Trophoblast cell (in vitro differentiated cells and primary cell): Measurements from ENCODE around the gene PLCL1.

Source experiments
- DNase-seq, 2 donors: peaks; one replicate each; pipeline ENCODE4 v3.0.0-alpha.2; 2016
- H2AFZ ChIP-seq: 2 replicates; pipeline ENCODE4 v1.6.1; 2013; ENCODE audit warnings: low read length, moderate library complexity, mild to moderate bottlenecking; ENCODE audit not compliant: insufficient read depth, poor library complexity
- H2AK5ac ChIP-seq: 2 replicates; pipeline ENCODE4 v1.6.1; 2013; ENCODE audit warnings: mild to moderate bottlenecking, low read length
- H2BK120ac ChIP-seq: 2 replicates; pipeline ENCODE4 v1.6.1; 2013; ENCODE audit warnings: low read length, mild to moderate bottlenecking, moderate library complexity; ENCODE audit not compliant: insufficient read depth, poor library complexity
- H2BK12ac ChIP-seq: 2 replicates; pipeline ENCODE4 v1.6.1; 2013; ENCODE audit warnings: mild to moderate bottlenecking, low read length, moderate library complexity
- H2BK5ac ChIP-seq: 2 replicates; pipeline ENCODE4 v1.6.1; 2013; ENCODE audit warnings: low read length, low read depth, moderate library complexity, mild to moderate bottlenecking; ENCODE audit not compliant: poor library complexity
- H3K14ac ChIP-seq: 2 replicates; pipeline ENCODE4 v1.6.1; 2013; ENCODE audit warnings: mild to moderate bottlenecking, low read length
- H3K18ac ChIP-seq: 2 replicates; pipeline ENCODE4 v1.6.1; 2013; ENCODE audit warnings: mild to moderate bottlenecking, low read length
- H3K23ac ChIP-seq: 2 replicates; pipeline ENCODE4 v1.6.1; 2013; ENCODE audit warnings: low read length
- H3K27ac ChIP-seq: 2 replicates; pipeline ENCODE4 v1.5.1; 2013; ENCODE audit warnings: low read depth, mild to moderate bottlenecking, inconsistent platforms, low read length, moderate library complexity
- H3K27me3 ChIP-seq: 2 replicates; pipeline ENCODE4 v1.6.1; 2013; ENCODE audit warnings: inconsistent platforms, mild to moderate bottlenecking, low read length, moderate library complexity; ENCODE audit not compliant: insufficient read depth
- H3K36me3 ChIP-seq, 2 experiments: 1 replicate in 1 of 2; 2 replicates in 1 of 2; pipeline ENCODE4 v1.6.1; 2013; ENCODE audit warnings: low read length in 2 of 2, mild to moderate bottlenecking in 2 of 2, moderate library complexity in 1 of 2; ENCODE audit not compliant: insufficient read depth in 2 of 2, control insufficient read depth in 1 of 2
- H3K4ac ChIP-seq: 2 replicates; pipeline ENCODE4 v1.6.1; 2013; ENCODE audit warnings: low read depth, mild to moderate bottlenecking, low read length, moderate library complexity
- H3K4me1 ChIP-seq, 2 experiments: 1 replicate in 1 of 2; 2 replicates in 1 of 2; pipeline ENCODE4 v1.6.1; 2013; ENCODE audit warnings: low read length in 2 of 2, mild to moderate bottlenecking in 2 of 2, moderate library complexity in 1 of 2; ENCODE audit not compliant: insufficient read depth in 2 of 2, control insufficient read depth in 1 of 2
- H3K4me2 ChIP-seq: 2 replicates; pipeline ENCODE4 v1.6.1; 2013; ENCODE audit warnings: inconsistent platforms, mild to moderate bottlenecking, low read length, moderate library complexity
- H3K4me3 ChIP-seq: 2 replicates; pipeline ENCODE4 v1.5.1; 2013; ENCODE audit warnings: mild to moderate bottlenecking, low read depth, low read length, inconsistent platforms
- H3K79me1 ChIP-seq: one replicate; pipeline ENCODE4 v1.6.1; 2013; ENCODE audit warnings: low read length
- H3K79me2 ChIP-seq: 2 replicates; pipeline ENCODE4 v1.6.1; 2013; ENCODE audit warnings: low read length, mild to moderate bottlenecking; ENCODE audit not compliant: control insufficient read depth, insufficient read depth, poor library complexity
- H3K9ac ChIP-seq: 2 replicates; pipeline ENCODE4 v1.6.1; 2013; ENCODE audit warnings: mild to moderate bottlenecking, low read length
- H3K9me3 ChIP-seq: 2 replicates; pipeline ENCODE4 v1.6.1; 2013; ENCODE audit warnings: low read depth, mild to moderate bottlenecking, control low read depth, inconsistent platforms, low read length; ENCODE audit not compliant: insufficient read depth
- H4K12ac ChIP-seq: 2 replicates; pipeline ENCODE4 v1.6.1; 2013; ENCODE audit warnings: low read depth, mild to moderate bottlenecking, low read length, moderate library complexity
- H4K8ac ChIP-seq: 2 replicates; pipeline ENCODE4 v1.6.1; 2013; ENCODE audit warnings: low read depth, mild to moderate bottlenecking, low read length, moderate library complexity
- H4K91ac ChIP-seq: one replicate; pipeline ENCODE4 v1.6.1; 2013; ENCODE audit warnings: low read depth, mild to moderate bottlenecking, low read length, moderate library complexity
- WGBS: extraction: QIAGEN DNeasy Blood & Tissue Kit; methylation state at CpG from one replicate; pipeline ENCODE4 v1.1.7; 2013; ENCODE audit warnings: missing lambda C conversion rate; ENCODE audit not compliant: insufficient read length, insufficient coverage; ENCODE audit errors: extremely low coverage; 5-methylcytosine and 5-hydroxymethylcytosine counted together

The PLCL1 gene

GRCh38 chr2:197943731-197944130, 139.3 kb downstream of the PLCL1 start:
- no peak overlapping the region for H2BK12ac ChIP-seq
- H2AK5ac ChIP-seq = no peak overlapping the region
- H3K36me3 ChIP-seq = no peaks in the 10 kb centered on the region
- H3K79me2 ChIP-seq = no peaks in the 10 kb centered on the region
- H3K4me2 ChIP-seq = no peak overlapping the region
- no peaks in the 10 kb centered on the region for H3K27me3 ChIP-seq
- H2AFZ ChIP-seq = no peak overlapping the region
- H3K9ac ChIP-seq = no peak overlapping the region
- peaks cover 0 to 8% of the 10 kb centered on the region in 2 experiments for H3K4me1 ChIP-seq
- H2BK120ac ChIP-seq = no peak overlapping the region
- no peak overlapping the region for H3K4ac ChIP-seq
- H4K12ac ChIP-seq = no peak overlapping the region
- no peak overlapping the region for H3K27ac ChIP-seq
- no peaks in the 10 kb centered on the region for H3K79me1 ChIP-seq
- no peak overlapping the region for H4K8ac ChIP-seq
- DNase-seq = no peak
- WGBS = no CpG with 5 or more reads among the region's 1 CpG
- no peak overlapping the region for H3K23ac ChIP-seq
- no peak overlapping the region for H2BK5ac ChIP-seq
- no peak overlapping the region for H4K91ac ChIP-seq
- H3K4me3 ChIP-seq = no peak overlapping the region
- H3K9me3 ChIP-seq = no peaks in the 10 kb centered on the region
- no peak overlapping the region for H3K18ac ChIP-seq
- H3K14ac ChIP-seq = no peak overlapping the region

- H3K9me3 ChIP-seq = no peaks in the 10 kb centered on the region
- H3K9ac ChIP-seq = no peak overlapping the region
- H3K79me2 ChIP-seq = no peaks in the 10 kb centered on the region
- no peak overlapping the region for H3K4ac ChIP-seq
- no peak overlapping the region for H3K18ac ChIP-seq
- no peak overlapping the region for H2AFZ ChIP-seq
- no peak overlapping the region for H3K23ac ChIP-seq
- H2AK5ac ChIP-seq = no peak overlapping the region
- H3K4me2 ChIP-seq = no peak overlapping the region
- H4K12ac ChIP-seq = no peak overlapping the region
- H2BK12ac ChIP-seq = no peak overlapping the region
- H3K36me3 ChIP-seq = no peaks in the 10 kb centered on the region
- H3K4me1 ChIP-seq = peaks cover 0 to 8% of the 10 kb centered on the region in 2 experiments
- no CpG with 5 or more reads among the region's 2 CpGs for WGBS
- no peak overlapping the region for H4K91ac ChIP-seq
- H2BK5ac ChIP-seq = no peak overlapping the region
- H3K4me3 ChIP-seq = no peak overlapping the region
- no peak overlapping the region for H4K8ac ChIP-seq
- no peak overlapping the region for H2BK120ac ChIP-seq
- H3K14ac ChIP-seq = no peak overlapping the region
- H3K27ac ChIP-seq = no peak overlapping the region
- no peaks in the 10 kb centered on the region for H3K79me1 ChIP-seq
- H3K27me3 ChIP-seq = no peaks in the 10 kb centered on the region
- DNase-seq = no peak
These were observed 140.2 kb downstream of the PLCL1 start for GRCh38 chr2:197944416-197945096.

- H3K4me3 ChIP-seq = no peak overlapping the region
These were observed 142.2 kb downstream of the PLCL1 start for GRCh38 chr2:197946562-197946961.

GRCh38 chr2:197947219-197947757, 142.9 kb downstream of the PLCL1 start:
- H3K36me3 ChIP-seq = no peaks in the 10 kb centered on the region
- no peak overlapping the region for H2AK5ac ChIP-seq
- H3K14ac ChIP-seq = no peak overlapping the region
- no peak overlapping the region for H4K8ac ChIP-seq
- no peak overlapping the region for H3K4me3 ChIP-seq
- H2BK12ac ChIP-seq = no peak overlapping the region
- no peaks in the 10 kb centered on the region for H3K79me2 ChIP-seq
- WGBS = no CpG with 5 or more reads among the region's 3 CpGs
- H3K4me1 ChIP-seq = peaks cover 0 to 8% of the 10 kb centered on the region in 2 experiments
- no peak overlapping the region for H3K18ac ChIP-seq
- H3K9me3 ChIP-seq = no peaks in the 10 kb centered on the region
- no peak for DNase-seq
- peak overlapping the region; percentile 22 for H3K23ac ChIP-seq
- H3K9ac ChIP-seq = peak overlapping the region; percentile 29
- H3K4me2 ChIP-seq = no peak overlapping the region
- no peak overlapping the region for H2BK5ac ChIP-seq
- no peaks in the 10 kb centered on the region for H3K27me3 ChIP-seq
- no peaks in the 10 kb centered on the region for H3K79me1 ChIP-seq
- no peak overlapping the region for H2AFZ ChIP-seq
- no peak overlapping the region for H3K4ac ChIP-seq
- no peak overlapping the region for H4K91ac ChIP-seq
- no peak overlapping the region for H2BK120ac ChIP-seq
- H3K27ac ChIP-seq = peak overlapping the region; percentile 24
- H4K12ac ChIP-seq = no peak overlapping the region

More at GRCh38 chr2:197946562-197946961, 142.2 kb downstream of the PLCL1 start:
- no peak overlapping the region for H3K18ac ChIP-seq
- no peak overlapping the region for H3K14ac ChIP-seq
- H2BK120ac ChIP-seq = no peak overlapping the region
- peak; percentile 37 to 45 for DNase-seq
- no peak overlapping the region for H2BK12ac ChIP-seq
- H3K27ac ChIP-seq = no peak overlapping the region
- H2AFZ ChIP-seq = no peak overlapping the region
- H4K8ac ChIP-seq = no peak overlapping the region
- no peak overlapping the region for H3K4me2 ChIP-seq
- H3K23ac ChIP-seq = no peak overlapping the region
- H4K91ac ChIP-seq = no peak overlapping the region
- no peak overlapping the region for H4K12ac ChIP-seq
- H3K36me3 ChIP-seq = no peaks in the 10 kb centered on the region
- no peaks in the 10 kb centered on the region for H3K27me3 ChIP-seq
- no CpG with 5 or more reads among the region's 2 CpGs for WGBS
- peaks cover 0 to 8% of the 10 kb centered on the region in 2 experiments for H3K4me1 ChIP-seq
- H2AK5ac ChIP-seq = no peak overlapping the region
- no peaks in the 10 kb centered on the region for H3K79me2 ChIP-seq
- H3K79me1 ChIP-seq = no peaks in the 10 kb centered on the region
- H3K9ac ChIP-seq = no peak overlapping the region
- no peaks in the 10 kb centered on the region for H3K9me3 ChIP-seq
- H2BK5ac ChIP-seq = no peak overlapping the region
- H3K4ac ChIP-seq = no peak overlapping the region
